Activated naive CD8-positive, alpha-beta T cell treated with anti-CD3 and anti-CD28 coated beads, Interleukin-2, amount 50 U/mL, for 16 hours (primary cell): ENCODE measurements around the gene SYPL2.

Experiments
- DNase-seq: peaks from one replicate; pipeline ENCODE4 v3.0.0-alpha.2; 2020; ENCODE audit warnings: low read depth, low spot score

SYPL2 gene

GRCh38 chr1:109514846-109515245 is 48.5 kb downstream of the SYPL2 start:
- DNase-seq: no peak

GRCh38 chr1:109516872-109517271 is 50.5 kb downstream of the SYPL2 start:
- no peak for DNase-seq

GRCh38 chr1:109517337-109517736 is 51.0 kb downstream of the SYPL2 start:
- DNase-seq: no peak

GRCh38 chr1:109521002-109521951 is 54.9 kb downstream of the SYPL2 start:
- no peak for DNase-seq

GRCh38 chr1:109522026-109522425 is 55.7 kb downstream of the SYPL2 start:
- DNase-seq: no peak

- DNase-seq: no peak
Measured at GRCh38 chr1:109523706-109524105, 57.4 kb downstream of the SYPL2 start.

DNA sequence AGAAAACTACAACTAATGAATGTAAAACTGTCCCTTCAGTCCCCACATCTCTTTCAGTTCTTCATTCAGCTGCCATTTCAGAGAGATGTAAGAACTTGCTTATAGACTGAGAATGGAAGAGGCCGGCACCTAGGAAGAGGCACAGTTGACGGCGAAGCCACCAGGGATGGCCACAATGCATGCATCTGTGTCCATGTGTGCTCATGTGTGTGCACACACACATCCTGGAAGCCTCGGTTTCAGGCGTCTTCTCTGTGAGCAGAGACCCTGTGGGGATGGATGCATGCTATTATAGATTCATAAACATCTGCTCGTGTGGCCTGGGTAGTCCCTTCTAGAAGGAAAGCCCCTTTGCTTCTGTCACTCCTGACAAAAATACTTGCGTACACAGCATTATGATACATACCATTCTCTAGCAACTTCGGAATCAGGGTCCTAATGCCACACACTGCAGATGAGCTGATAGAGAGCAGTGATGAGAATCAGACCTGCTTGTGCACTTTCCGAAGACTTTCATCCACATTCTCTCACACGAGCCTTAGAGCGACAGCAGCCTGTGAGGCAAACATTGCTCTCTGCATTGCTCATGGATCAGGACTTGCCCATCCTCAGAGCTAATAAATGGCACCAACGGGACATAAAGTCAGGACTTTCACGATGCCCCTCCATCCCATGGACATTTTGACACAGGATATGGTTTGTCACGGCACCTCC is 60.9 kb downstream of the SYPL2 start:
- no peak for DNase-seq

DNA sequence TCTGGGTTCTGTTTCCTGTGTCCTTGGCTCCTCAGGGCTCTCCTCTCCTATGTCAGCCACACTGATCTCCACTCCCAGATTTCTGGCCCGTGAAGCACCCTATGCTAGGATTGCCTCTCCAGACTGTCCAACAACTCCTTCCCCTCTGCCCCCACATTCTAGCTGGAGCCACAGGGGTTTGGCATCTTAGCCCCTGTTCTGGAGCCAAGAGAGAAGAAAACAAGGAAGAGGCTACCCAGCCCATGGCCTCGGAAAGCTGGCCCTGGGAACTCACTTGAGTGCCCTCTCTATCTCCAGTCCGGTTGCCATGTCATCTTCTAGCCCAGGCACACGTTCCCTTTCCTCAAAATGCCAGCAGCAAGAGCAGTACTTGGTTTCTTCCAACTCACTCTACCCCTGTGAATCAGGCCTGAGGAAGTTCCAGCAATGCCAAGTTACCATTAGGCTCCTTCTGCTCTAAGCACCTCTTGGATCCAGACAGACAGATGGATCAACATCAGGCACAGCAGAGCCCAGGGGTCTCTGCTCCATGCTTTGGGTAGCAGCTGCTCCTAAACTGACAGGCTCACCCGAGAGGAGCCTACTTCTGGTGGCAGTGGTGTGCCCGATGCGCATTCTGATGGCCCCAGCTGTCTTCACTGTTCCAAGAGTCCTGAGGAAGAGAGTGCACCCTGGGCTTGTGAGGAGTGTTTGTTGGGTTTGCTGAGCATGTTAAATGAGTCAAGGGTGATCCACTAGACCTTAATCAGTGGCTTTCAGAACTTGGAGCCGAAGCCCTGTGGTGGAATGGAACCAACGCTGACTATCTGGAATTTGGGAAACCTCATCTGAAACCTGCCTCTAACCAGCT is 61.7 kb downstream of the SYPL2 start:
- no peak for DNase-seq

DNA sequence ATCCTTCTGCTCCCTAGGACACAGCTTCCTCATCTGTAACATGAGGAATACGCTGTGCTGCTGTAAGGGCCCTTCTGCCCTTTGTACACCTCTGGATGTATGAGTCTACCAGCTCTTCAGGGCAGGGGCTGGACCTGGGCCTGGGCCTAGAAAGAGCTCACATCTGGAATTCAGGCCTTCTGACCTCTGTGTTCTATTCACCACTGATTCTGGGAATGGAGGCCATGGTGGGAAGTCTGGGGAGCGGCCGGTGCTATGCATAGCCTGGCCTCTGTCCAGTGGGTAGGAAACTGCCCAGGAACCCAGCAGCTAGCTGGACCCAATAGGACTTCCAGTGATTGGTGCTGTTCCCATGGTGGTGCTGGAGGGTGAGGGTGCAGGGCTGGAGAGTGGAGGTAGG is 62.4 kb downstream of the SYPL2 start:
- DNase-seq: no peak

DNA sequence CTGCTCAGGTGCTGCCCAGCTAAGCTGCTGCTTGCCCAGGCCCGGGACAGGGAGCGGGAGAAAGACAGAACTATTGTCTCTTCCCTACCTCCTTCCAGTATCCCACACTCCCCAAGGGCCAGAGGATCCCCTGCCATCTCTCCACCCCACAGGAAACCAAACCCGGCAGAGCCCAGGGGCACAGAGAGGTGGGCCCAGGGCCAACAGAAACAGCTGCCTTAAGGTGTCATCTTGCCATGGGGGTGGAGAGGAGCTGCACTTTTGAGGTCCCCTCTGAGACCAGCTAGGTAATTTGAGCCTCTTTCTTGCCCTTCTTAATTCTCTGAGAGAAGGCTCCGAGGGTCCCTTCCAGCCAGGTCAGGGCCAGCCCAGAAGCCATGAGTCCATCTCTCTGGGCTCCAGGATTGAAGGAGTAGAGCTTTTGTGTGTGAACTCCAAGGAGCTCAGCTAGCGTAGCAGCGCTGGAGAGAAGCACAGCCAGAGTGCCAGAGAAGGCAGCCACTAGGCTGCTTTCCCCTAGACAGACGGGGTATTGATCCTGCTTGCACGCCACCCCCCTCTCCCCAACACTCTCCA is 63.6 kb downstream of the SYPL2 start:
- no peak for DNase-seq

- DNase-seq: no peak
Measured at GRCh38 chr1:109530457-109531087, 64.2 kb downstream of the SYPL2 start.

- DNase-seq: no peak
Measured at GRCh38 chr1:109531380-109531779, 65.0 kb downstream of the SYPL2 start.
